ENCODE results near the gene SOX2. TPM values are rescaled to one million over a fixed set of nuclear protein-coding genes. Genes with fewer than 3 reads are reported as not detected.

Gene SOX2
- total and polyA plus RNA-seq, 8 donors, result 4.1 to 26.9 (median 9.8) TPM; not detected in 1

DNA sequence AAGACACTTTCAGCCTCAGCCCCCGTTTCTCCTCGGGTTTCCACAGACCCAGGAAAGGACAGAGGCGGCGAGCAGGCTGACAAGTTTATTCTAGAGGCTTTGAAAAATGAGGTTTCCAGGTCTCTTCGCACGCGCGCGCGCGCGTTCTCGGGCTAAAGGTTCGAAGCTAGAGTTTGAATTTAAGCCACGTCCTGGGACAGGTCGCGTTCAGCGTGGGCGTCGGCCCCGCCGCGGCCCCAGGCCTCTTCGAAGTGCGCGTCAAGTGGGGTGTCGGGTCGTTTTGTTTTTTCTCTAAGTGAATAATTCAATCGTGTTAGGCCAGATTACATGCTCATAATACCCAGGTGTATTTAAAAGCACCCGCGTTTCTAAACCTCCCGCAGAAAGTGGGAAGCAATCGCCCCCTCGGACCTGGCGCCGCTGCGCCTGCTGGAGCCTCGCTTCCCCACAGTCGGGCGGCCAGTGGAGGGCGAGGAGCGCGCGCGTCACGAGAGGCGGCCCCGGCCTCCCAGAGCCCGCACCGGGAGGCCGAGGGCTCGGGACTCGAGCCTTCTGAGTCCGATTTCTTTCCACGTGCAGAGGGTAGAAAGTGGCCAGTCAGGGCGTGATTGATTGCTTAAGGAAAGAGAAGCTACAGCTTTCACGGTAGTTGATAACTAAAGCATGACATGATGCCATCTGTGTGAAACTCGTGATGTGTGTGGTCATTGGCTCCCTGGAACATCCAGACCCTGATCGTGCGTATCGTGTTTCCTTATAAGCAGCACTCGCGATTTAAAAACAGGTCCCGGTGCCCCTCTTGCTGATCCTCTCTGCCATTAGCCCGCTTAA lies 15.8 kb upstream of the SOX2 start:
- H3K36me3 ChIP-seq, result no peaks in the 10 kb centered on the region
- no peaks in the 10 kb centered on the region for H3K9me3 ChIP-seq
- 4 to 23% (median 9%) methylated on average over 17 to 65 of the region's 65 CpGs for WGBS, 5 donors
- no peak for TF ChIP-seq POLR2AphosphoS5 (IDR thresholded peaks at IDR 0.05)
- TF ChIP-seq POLR2A (IDR thresholded peaks at IDR 0.05), result no peak
- no peak for TF ChIP-seq EP300 (IDR thresholded peaks at IDR 0.05)
- TF ChIP-seq, protein P1, sequence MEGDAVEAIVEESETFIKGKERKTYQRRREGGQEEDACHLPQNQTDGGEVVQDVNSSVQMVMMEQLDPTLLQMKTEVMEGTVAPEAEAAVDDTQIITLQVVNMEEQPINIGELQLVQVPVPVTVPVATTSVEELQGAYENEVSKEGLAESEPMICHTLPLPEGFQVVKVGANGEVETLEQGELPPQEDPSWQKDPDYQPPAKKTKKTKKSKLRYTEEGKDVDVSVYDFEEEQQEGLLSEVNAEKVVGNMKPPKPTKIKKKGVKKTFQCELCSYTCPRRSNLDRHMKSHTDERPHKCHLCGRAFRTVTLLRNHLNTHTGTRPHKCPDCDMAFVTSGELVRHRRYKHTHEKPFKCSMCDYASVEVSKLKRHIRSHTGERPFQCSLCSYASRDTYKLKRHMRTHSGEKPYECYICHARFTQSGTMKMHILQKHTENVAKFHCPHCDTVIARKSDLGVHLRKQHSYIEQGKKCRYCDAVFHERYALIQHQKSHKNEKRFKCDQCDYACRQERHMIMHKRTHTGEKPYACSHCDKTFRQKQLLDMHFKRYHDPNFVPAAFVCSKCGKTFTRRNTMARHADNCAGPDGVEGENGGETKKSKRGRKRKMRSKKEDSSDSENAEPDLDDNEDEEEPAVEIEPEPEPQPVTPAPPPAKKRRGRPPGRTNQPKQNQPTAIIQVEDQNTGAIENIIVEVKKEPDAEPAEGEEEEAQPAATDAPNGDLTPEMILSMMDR (IDR thresholded peaks at IDR 0.05), result no peak
- DNase-seq, result peak; percentile 38 to 70
- H3K4me1 ChIP-seq, result peaks cover 16 to 27% (median 22%) of the 10 kb centered on the region in 4 donors
- intact Hi-C loops (cut with DNase I; ENCODE audit: low total_unique reads), result loop anchor here (10.0 kb wide), 1 partner anchor 371 kb away; no protein-coding TSS in a partner anchor
- H3K27ac ChIP-seq, result peak overlapping the region; percentile 7 to 67 (median 66)
- H3K4me3 ChIP-seq, result peak overlapping the region; percentile 32 to 58 (median 50)
- H3K27me3 ChIP-seq, result peaks cover 0 to 63% (median 49%) of the 10 kb centered on the region in 3 donors

DNA sequence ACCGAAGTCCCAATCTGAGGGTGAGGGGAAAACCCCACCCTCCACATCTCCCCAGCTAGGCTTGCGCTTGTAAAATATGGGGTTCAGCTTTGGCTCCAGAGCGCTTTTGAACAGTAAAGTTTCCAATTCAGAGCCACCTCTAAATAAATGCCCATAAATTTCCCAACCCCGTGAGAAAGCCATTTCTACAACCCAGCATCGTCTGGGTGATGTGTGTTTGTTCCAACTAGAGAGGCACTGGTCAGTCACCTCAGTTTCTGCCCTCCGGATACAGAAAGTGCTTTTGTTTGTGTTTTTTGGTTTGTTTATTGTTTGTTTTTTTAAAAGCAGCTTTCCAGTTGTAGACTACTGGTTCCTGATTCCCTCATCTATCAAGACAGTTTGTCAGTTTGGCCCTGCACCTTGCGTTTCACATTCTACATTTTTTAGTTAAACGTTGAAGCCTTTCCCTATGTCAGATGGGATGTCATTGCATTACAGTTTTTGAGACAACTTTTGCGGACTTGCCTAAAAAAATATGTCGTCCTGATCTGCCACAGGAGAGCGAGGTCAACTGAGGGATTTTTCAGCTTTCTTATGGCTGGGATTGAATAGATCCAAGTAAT lies 15.0 kb upstream of the SOX2 start:
- Histone ChIP-seq H3K36me3 (no peaks in the 10 kb centered on the region), H3K27me3 (peaks cover 0 to 71% (median 57%) of the 10 kb centered on the region in 3 donors), H3K4me3 (no peak overlapping the region), H3K9me3 (no peaks in the 10 kb centered on the region), H3K27ac (no peak overlapping the region), H3K4me1 (peaks cover 16 to 29% (median 25%) of the 10 kb centered on the region in 4 donors)
- intact Hi-C loops (cut with DNase I; ENCODE audit: low total_unique reads), result loop anchor here (10.0 kb wide), 1 partner anchor 372 kb away; no protein-coding TSS in a partner anchor
- TF ChIP-seq, protein P1 (IDR thresholded peaks at IDR 0.05), result no peak
- TF ChIP-seq EP300 (IDR thresholded peaks at IDR 0.05) (no peak), POLR2A (IDR thresholded peaks at IDR 0.05) (no peak), POLR2AphosphoS5 (IDR thresholded peaks at IDR 0.05) (no peak)
- no peak for DNase-seq
- WGBS, 5 donors, result 43 to 71% (median 54%) methylated on average over 11 of the region's 11 CpGs

DNA sequence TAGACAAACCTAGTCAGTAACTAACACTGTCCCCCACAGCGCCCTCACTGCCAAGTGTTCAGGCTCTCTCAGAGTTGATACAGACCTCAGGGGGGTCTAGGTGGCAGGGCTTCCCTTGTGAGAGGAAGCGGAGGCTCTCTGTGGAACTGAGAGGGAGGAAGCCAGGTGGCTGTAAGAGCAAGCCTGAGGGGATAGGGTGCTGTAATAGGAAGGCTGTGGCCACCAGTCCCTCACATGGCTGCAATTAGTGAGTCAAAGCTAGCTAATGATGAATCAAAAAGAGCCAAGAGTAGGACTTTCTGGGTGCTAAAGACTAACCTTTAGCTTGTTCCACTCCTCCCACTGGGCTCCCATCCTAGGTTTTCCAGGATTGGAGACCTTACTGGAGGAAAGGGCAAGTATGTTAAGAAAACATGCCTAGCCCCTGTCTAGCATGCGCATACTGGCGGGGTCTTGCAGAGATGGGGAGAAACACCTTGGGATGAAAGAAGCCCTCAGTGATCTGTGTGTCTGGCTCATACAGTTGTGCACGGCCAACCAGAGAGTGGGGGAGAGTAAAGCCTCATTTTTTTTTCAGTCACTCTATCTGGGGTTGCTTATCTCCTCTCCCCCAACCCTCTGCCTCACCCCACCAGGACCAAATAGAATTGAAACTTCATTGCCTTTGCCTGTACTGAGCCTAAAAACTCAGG lies 13.3 kb upstream of the SOX2 start:
- Histone ChIP-seq H3K27ac (no peak overlapping the region), H3K9me3 (no peaks in the 10 kb centered on the region), H3K36me3 (no peaks in the 10 kb centered on the region), H3K4me1 (peaks cover 16 to 41% (median 31%) of the 10 kb centered on the region in 4 donors), H3K27me3 (peaks cover 5 to 88% (median 74%) of the 10 kb centered on the region in 3 donors), H3K4me3 (no peak overlapping the region)
- intact Hi-C loops (cut with DNase I; ENCODE audit: low total_unique reads), result loop anchor here (10.0 kb wide), 1 partner anchor 374 kb away; no protein-coding TSS in a partner anchor
- 70 to 80% (median 76%) methylated on average over 5 of the region's 5 CpGs for WGBS, 5 donors
- TF ChIP-seq, protein P1 (IDR thresholded peaks at IDR 0.05), result no peak
- no peak for TF ChIP-seq POLR2AphosphoS5 (IDR thresholded peaks at IDR 0.05)
- TF ChIP-seq EP300 (IDR thresholded peaks at IDR 0.05), result no peak
- TF ChIP-seq POLR2A (IDR thresholded peaks at IDR 0.05), result no peak
- no peak for DNase-seq

All from stomach (tissue), 9 donors.